HFF-Myc (cell line): Measurements from ENCODE around the gene AGAP1.

Source experiments
- DNase-seq: peaks from one replicate; pipeline ENCODE4 v3.0.0-alpha.2; 2011; ENCODE audit warnings: low read depth; ENCODE audit errors: extremely low read depth
- H3K4me3 ChIP-seq: replicated peaks from 2 replicates; pipeline ENCODE4 v1.5.1; 2011; ENCODE audit warnings: low read depth, mild to moderate bottlenecking, control low read depth, low read length
- CTCF ChIP-seq: IDR thresholded peaks from 2 replicates; pipeline ENCODE4 v1.5.1; 2012; ENCODE audit warnings: mild to moderate bottlenecking, low read depth, low read length, control low read depth; ENCODE audit errors: missing control alignments

Gene AGAP1

GRCh38 chr2:235651643-235652042 lies 157.8 kb downstream of the AGAP1 start:
- TF ChIP-seq CTCF = no peak
- no peak overlapping the region for H3K4me3 ChIP-seq
- DNase-seq = no peak

GRCh38 chr2:235654103-235654813 lies 160.4 kb downstream of the AGAP1 start:
- H3K4me3 ChIP-seq = no peak overlapping the region
- TF ChIP-seq CTCF = no peak

GRCh38 chr2:235658351-235659174 lies 164.7 kb downstream of the AGAP1 start:
- no peak for DNase-seq
- no peak overlapping the region for H3K4me3 ChIP-seq
- TF ChIP-seq CTCF = no peak

More at GRCh38 chr2:235654103-235654813, 160.4 kb downstream of the AGAP1 start:
- no peak for DNase-seq

- no peak for TF ChIP-seq CTCF
- H3K4me3 ChIP-seq = no peak overlapping the region
- no peak for DNase-seq
Measured at GRCh38 chr2:235659767-235660322, 166.0 kb downstream of the AGAP1 start.

- no peak for DNase-seq
- no peak for TF ChIP-seq CTCF
- H3K4me3 ChIP-seq = no peak overlapping the region
Measured at GRCh38 chr2:235660484-235661082, 166.7 kb downstream of the AGAP1 start.

- no peak for DNase-seq
- no peak for TF ChIP-seq CTCF
- no peak overlapping the region for H3K4me3 ChIP-seq
Measured at GRCh38 chr2:235661167-235661937, 167.5 kb downstream of the AGAP1 start.
